OCI-LY1 (cell line): Measurements from ENCODE around the gene AGAP1.

Experiments
- EZH2 ChIP-seq: fragments of 200-600 bp; sonication (generic), shearing (Covaris generic); IDR thresholded peaks from 2 replicates; pipeline ENCODE4 v1.8.0; 2017; ENCODE audit warnings: borderline replicate concordance, mixed run types, mild to moderate bottlenecking, antibody characterized with exemption, low read length, moderate library complexity, mixed read lengths
- TF ChIP-seq, protein P1 (sequence below): fragments of 200-600 bp; sonication (generic), shearing (Covaris generic); IDR thresholded peaks from 2 replicates; pipeline ENCODE4 v1.5.1; 2017; ENCODE audit warnings: mild to moderate bottlenecking, antibody characterized with exemption, low read length, moderate library complexity, mixed read lengths

DNA sequence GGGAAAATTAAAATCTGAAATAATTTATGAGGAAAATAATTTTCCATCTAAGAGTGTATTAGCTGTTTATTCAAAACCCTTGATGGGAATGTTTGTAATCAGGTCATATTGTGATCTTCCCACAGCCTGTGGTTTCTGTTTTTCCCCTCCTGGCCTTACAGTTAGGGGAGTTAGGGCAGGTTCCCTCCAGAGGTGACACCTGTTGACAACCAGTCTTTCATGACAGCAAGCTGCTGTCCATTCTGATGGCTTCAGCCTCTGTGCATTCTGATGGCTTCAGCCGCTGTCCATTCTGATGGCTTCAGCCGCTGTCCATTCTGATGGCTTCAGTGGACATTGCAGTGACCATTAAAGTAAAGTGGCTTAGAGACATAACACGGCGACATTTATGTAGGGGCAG is 346.1 kb downstream of the AGAP1 start:
- TF ChIP-seq, protein P1, sequence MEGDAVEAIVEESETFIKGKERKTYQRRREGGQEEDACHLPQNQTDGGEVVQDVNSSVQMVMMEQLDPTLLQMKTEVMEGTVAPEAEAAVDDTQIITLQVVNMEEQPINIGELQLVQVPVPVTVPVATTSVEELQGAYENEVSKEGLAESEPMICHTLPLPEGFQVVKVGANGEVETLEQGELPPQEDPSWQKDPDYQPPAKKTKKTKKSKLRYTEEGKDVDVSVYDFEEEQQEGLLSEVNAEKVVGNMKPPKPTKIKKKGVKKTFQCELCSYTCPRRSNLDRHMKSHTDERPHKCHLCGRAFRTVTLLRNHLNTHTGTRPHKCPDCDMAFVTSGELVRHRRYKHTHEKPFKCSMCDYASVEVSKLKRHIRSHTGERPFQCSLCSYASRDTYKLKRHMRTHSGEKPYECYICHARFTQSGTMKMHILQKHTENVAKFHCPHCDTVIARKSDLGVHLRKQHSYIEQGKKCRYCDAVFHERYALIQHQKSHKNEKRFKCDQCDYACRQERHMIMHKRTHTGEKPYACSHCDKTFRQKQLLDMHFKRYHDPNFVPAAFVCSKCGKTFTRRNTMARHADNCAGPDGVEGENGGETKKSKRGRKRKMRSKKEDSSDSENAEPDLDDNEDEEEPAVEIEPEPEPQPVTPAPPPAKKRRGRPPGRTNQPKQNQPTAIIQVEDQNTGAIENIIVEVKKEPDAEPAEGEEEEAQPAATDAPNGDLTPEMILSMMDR, result no peak
- TF ChIP-seq EZH2, result no peak
